Left hindlimb (tissue), 1 donor: Measurements from ENCODE around the gene BID.
"Not testable (repeated sequence)": the region's sequence is repeated elsewhere in the genome, so short reads cannot be mapped to it uniquely, and the experiment has no call there.

Experiments
- DNase-seq: peaks from one replicate; pipeline ENCODE4 v3.0.0-alpha.2; 2018

BID gene

DNA sequence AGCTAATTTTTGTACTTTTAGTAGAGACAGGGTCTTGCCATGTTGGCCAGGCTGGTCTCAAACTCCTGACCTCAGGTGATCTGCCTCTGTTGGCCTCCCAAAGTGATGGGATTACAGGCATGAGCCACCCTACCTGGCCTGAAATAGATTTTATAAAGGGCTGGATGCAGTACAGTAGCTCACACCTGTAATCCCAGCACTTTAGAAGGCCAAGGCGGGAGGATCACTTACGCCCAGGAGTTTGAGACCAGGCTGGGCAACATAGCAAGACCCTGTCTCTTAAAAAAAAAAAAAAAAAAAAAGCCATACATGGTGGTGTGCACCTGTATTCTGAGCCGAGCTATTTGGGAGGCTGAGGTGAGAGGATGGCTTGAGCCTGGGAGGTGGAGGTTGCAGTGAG is 76.0 kb downstream of the BID start:
- not testable (repeated sequence) for DNase-seq

DNA sequence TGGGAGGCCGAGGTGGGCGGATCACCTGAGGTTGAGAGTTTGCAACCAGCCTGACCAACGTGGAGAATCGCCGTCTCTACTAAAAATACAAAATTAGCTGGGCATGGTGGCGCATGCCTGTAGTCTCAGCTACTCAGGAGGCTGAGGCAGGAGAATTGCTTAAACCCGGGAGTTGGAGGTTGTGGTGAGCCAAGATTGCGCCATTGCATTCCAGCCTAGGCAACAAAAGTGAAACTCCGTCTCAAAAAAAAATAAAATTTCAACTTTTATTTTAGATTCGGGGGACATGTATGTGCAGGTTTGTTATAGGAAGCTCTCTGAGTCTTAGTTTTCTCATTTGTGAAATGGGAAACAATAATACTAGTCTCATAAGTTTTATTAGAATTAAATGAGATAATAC is 77.1 kb downstream of the BID start:
- not testable (repeated sequence) for DNase-seq

DNA sequence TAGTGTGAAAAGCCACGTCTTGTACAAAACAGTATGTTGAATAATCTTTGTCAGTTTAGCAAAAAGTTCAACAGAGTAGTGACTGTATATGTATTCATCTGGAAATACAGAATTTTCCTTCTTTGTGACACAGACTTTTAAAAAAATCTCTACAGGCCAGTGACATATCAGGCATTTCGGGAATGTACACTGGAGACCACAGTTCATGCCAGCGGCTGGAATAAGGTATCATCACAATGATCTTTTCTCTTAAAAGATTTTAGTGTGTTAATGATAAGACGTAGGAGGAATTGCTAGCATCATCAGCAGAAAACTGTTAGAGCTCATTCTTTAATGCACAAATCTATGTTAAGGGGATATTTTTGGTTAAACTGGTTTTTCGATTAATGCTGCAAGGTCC is 78.3 kb downstream of the BID start:
- no peak for DNase-seq

DNA sequence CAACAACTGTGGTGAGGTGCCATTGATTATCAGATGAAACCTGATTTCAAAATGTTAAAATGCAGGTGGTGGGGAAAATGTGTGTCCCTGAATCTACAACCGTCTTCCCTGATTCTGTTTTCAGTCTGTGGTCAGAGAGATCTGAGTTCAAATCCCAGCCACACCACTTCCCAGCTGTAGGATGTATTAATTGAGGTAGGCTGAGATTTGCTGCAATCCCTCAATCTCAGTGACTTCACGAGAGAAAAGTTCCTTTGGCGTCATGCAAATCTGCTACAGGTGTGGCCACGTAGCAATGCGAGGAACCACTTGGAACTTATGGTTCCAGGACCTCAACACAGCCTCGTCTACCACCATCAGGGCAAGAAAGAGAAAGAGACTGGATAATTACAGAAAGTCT is 79.5 kb downstream of the BID start:
- no peak for DNase-seq

DNA sequence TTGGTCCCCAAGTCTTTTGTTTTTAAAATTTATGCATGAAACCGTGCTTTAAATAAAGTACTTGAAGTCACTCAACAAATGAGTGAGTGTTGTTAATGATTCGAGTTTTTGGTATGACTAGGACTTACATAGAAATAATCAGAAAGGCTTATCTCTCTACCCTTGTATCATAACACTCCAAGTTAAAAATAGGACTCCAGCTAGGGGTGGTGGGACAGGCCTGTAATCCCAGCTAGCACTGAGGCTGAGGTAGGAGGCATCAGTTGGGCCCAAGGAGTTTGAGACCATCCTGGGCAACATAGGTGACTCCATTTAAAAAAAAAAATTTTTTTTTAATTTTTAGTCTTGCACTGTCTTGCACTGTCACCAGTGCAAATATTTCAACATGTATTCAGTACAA is 80.1 kb downstream of the BID start:
- no peak for DNase-seq

DNA sequence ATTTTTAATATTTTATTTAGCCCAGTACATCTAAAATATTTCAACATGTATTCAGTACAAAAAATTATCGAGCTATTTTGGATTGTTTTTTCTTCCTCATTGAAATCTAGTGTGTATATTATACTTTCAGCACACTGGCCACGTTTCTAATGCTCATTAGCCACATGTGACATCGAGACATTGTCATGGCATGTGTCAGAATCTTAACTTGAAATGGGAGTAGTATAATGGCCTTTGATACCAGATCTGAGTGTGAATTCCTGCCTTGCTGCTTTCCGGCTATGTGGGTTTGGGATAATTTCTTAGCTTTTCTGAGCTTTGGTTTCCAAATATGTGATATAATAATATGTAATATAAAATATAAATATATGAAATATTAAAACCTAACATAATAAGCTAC is 81.4 kb downstream of the BID start:
- DNase-seq = no peak

DNA sequence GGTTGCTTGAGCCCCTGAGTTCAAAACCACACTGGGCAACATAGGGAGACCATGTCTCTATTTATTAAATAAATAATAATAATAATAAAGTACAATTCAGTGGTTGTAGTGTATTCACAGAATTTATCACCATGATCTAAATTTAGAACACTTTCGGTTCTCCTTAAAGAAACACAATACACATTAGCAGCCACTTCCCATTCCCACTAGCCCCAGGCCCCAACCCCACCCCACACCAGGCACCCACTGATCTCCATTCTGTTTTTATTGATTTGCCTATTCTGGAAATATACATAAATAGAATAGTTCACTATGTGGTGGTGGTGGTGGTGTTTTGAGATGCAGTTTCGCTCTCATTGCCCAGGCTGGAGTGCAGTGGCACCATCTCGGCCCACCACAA is 90.0 kb downstream of the BID start:
- no peak for DNase-seq
